GM12891 (cell line): Measurements from ENCODE around the gene TMEM11.

Source experiments
- POLR2A ChIP-seq: IDR thresholded peaks from 2 replicates; pipeline ENCODE4 v1.6.1; 2011; ENCODE audit warnings: low read depth, low read length, control low read depth
- POLR2AphosphoS5 ChIP-seq: IDR thresholded peaks from 2 replicates; pipeline ENCODE4 v1.6.1; 2011; ENCODE audit warnings: low read depth, low read length, control low read depth

- TF ChIP-seq POLR2A (no peak), POLR2AphosphoS5 (no peak)
Measured at GRCh38 chr17:21183468-21183867, 30.5 kb downstream of the TMEM11 start.
